ENCODE results near the gene DCPS.
A peak's percentile ranks its signal among the peaks of the same experiment; 100 is the strongest.

Gene DCPS

DNA sequence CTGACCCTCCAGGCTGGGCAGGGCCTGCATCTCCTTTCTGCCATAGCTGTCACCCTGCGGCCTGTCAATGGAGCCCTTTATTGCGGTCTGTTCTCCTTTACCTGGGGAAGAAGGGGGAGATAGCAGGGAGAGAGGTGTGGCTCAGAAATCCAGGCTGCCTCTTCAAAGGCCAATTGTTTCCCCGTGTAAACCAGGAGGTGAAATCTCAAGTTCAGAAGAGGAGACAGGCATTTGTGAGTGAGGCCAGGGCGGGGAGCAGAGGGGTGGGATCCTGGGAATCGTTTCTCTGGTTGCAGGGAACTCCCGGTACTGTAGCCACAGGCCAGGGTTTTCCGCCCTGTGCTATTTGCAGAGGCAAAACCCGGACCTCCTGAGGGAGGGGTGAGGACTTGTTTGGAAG is 9.1 kb downstream of the DCPS start:
- no peak for TF ChIP-seq POLR2A (IDR thresholded peaks at IDR 0.05; ENCODE audit: extremely low read depth, insufficient read length)
- TF ChIP-seq MYC (IDR thresholded peaks at IDR 0.05; ENCODE audit: low read depth, low read length): no peak
- TF ChIP-seq, protein P1, sequence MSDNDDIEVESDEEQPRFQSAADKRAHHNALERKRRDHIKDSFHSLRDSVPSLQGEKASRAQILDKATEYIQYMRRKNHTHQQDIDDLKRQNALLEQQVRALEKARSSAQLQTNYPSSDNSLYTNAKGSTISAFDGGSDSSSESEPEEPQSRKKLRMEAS (IDR thresholded peaks at IDR 0.05; ENCODE audit: low read depth, low read length): no peak
- TF ChIP-seq, protein P2, sequence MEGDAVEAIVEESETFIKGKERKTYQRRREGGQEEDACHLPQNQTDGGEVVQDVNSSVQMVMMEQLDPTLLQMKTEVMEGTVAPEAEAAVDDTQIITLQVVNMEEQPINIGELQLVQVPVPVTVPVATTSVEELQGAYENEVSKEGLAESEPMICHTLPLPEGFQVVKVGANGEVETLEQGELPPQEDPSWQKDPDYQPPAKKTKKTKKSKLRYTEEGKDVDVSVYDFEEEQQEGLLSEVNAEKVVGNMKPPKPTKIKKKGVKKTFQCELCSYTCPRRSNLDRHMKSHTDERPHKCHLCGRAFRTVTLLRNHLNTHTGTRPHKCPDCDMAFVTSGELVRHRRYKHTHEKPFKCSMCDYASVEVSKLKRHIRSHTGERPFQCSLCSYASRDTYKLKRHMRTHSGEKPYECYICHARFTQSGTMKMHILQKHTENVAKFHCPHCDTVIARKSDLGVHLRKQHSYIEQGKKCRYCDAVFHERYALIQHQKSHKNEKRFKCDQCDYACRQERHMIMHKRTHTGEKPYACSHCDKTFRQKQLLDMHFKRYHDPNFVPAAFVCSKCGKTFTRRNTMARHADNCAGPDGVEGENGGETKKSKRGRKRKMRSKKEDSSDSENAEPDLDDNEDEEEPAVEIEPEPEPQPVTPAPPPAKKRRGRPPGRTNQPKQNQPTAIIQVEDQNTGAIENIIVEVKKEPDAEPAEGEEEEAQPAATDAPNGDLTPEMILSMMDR (IDR thresholded peaks at IDR 0.05; ENCODE audit: low read depth, low read length): no peak
- no peak overlapping the region for H3K4me3 ChIP-seq (ENCODE audit: low read depth, low read length)
- no peak for DNase-seq (ENCODE audit: low read depth)

DNA sequence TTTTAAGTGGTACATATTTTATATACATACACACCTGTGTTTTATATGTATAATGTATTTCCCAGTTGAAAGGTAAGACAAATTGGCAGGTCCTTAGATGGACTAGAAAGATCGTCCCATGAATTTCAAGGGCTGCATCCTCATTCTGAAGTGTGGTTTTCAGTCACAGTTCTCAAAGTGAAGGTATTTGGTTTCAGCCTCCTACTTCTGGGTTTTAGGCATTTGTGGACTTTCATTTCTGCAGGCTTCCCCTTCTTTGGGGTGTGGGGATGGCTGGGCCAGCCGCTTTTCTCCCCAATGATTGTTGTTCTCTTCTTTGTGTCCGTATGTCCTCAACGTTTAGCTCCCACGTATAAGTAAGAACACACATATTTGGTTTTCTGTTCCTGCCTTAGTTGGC is 10.0 kb downstream of the DCPS start:
- TF ChIP-seq POLR2A (IDR thresholded peaks at IDR 0.05; ENCODE audit: extremely low read depth, insufficient read length) (no peak), MYC (IDR thresholded peaks at IDR 0.05; ENCODE audit: low read depth, low read length) (no peak)
- TF ChIP-seq, protein P1 (IDR thresholded peaks at IDR 0.05; ENCODE audit: low read depth, low read length): no peak
- TF ChIP-seq, protein P2 (IDR thresholded peaks at IDR 0.05; ENCODE audit: low read depth, low read length): no peak
- no peak for DNase-seq (ENCODE audit: low read depth)
- H3K4me3 ChIP-seq (ENCODE audit: low read depth, low read length): no peak overlapping the region

DNA sequence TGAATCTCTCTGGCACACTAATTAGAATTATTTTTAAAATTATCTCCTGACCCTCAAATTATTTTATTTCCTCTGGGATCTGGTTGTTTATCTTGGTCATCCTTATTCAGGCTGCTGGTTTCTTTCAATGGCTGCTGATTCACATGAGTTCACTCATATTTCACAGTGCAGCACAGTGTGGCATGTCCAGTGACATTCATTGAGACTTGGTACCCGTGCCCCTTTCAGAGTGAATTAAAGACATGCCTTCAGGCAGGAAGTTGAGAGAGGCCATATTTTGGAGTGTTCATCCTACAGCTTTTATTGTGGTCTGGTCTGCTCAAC is 13.5 kb downstream of the DCPS start:
- TF ChIP-seq MYC (IDR thresholded peaks at IDR 0.05; ENCODE audit: low read depth, low read length) (no peak), POLR2A (IDR thresholded peaks at IDR 0.05; ENCODE audit: extremely low read depth, insufficient read length) (no peak)
- TF ChIP-seq, protein P2 (IDR thresholded peaks at IDR 0.05; ENCODE audit: low read depth, low read length): no peak
- TF ChIP-seq, protein P1 (IDR thresholded peaks at IDR 0.05; ENCODE audit: low read depth, low read length): peak; percentile 17; the same call in 1 of the 2 replicates
- DNase-seq (ENCODE audit: low read depth): no peak
- no peak overlapping the region for H3K4me3 ChIP-seq (ENCODE audit: low read depth, low read length)

DNA sequence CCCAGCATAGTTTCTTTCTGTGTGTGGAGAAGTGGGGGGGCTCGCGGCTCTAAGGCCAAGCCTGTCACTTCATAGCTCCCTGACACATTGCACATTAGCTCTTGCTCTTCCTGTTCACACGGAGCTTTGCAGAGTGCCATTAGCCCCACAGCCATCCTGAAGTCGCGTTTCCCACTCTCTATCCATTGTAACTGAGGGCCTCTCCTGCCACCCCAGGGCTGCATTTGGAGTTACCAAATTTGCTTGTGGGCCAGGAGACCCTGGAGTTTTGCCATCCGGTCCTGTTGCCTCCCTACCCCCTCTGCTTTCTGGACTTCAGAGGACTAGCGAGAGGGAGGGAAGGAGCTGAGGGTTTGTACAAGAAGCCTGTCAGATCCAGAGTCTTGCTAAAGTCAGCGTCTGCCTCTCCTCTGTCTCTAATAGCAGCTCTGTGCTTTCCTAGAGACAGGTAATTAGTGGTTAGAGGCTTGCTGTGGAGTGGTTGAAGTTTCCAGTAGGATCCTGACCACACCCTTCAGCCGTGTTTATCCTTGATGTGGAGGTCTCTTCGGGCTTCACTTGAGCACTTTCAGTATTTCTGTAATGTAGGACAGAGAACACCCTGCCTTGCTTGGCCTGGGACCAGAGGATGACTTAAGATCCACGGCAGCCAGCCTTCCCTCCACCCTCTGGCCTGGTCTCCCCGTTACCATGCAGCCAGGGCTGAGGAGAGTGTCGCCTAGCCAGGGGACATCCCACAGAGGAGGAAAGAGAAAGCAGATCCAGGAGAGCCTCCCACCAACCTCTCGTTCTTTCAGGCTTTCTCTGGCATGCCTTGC is 14.1 kb downstream of the DCPS start:
- DNase-seq (ENCODE audit: low read depth): peak; percentile 85
- TF ChIP-seq, protein P1 (IDR thresholded peaks at IDR 0.05; ENCODE audit: low read depth, low read length): no peak
- TF ChIP-seq MYC (IDR thresholded peaks at IDR 0.05; ENCODE audit: low read depth, low read length): no peak
- TF ChIP-seq, protein P2 (IDR thresholded peaks at IDR 0.05; ENCODE audit: low read depth, low read length): no peak
- H3K4me3 ChIP-seq (ENCODE audit: low read depth, low read length): peak overlapping the region; percentile 46

GRCh38 chr11:126318574-126319373 is 14.9 kb downstream of the DCPS start:
- peak; percentile 98 for DNase-seq (ENCODE audit: low read depth)
- TF ChIP-seq POLR2A (IDR thresholded peaks at IDR 0.05; ENCODE audit: extremely low read depth, insufficient read length): peak; percentile 41
- TF ChIP-seq, protein P2 (IDR thresholded peaks at IDR 0.05; ENCODE audit: low read depth, low read length): no peak
- peak; percentile 81; the same call in 1 of the 2 replicates for TF ChIP-seq MYC (IDR thresholded peaks at IDR 0.05; ENCODE audit: low read depth, low read length)
- TF ChIP-seq, protein P1 (IDR thresholded peaks at IDR 0.05; ENCODE audit: low read depth, low read length): peak; percentile 86
- H3K4me3 ChIP-seq (ENCODE audit: low read depth, low read length): peak overlapping the region; percentile 46
